B cell (primary cell): ENCODE results near the gene SYCE3. TPM values are rescaled to one million over a fixed set of nuclear protein-coding genes. Genes with fewer than 3 reads are reported as not detected.

Experiments
- ATAC-seq: fragments of 200-7000 bp; cut with Tn5 transposase; one replicate; pipeline ENCODE4 v1.10.0; 2021; ENCODE audit warnings: low read depth, mild to moderate bottlenecking, moderate number of reproducible peaks, moderate library complexity
- CTCF ChIA-PET: fragments of 350-600 bp; sonication (Branson Sonifier 250); formaldehyde crosslinking; loops from one replicate; lab custom pipeline; 2021; ENCODE audit warnings: antibody characterized with exemption, inconsistent platforms; lab: Charles Lee
- POLR2A ChIA-PET: fragments of 350-600 bp; sonication (Branson Sonifier 250); formaldehyde crosslinking; loops from one replicate; lab custom pipeline; 2021; ENCODE audit warnings: antibody characterized with exemption; lab: Charles Lee
- DNase-seq: peaks from one replicate; pipeline ENCODE4 v3.0.0; 2013
- H2AFZ ChIP-seq: 2 replicates; pipeline ENCODE4 v1.6.1; 2012; ENCODE audit warnings: mild to moderate bottlenecking, low read depth, low read length; ENCODE audit not compliant: insufficient read depth, poor library complexity, severe bottlenecking
- H3K27ac ChIP-seq, 2 donors: 1 replicate in 1 of 2; 2 replicates in 1 of 2; pipeline ENCODE4 v1.5.1; 2012 to 2013; ENCODE audit warnings: low read length in 2 of 2, mild to moderate bottlenecking in 2 of 2, moderate library complexity in 1 of 2
- H3K27me3 ChIP-seq, 4 experiments: fragments of 200-600 bp in 1 of 4; sonication (generic) in 1 of 4; replicated peaks in 1 of 4; 1 replicate in 2 of 4; 2 replicates in 2 of 4; pipeline versions ENCODE4 v1.6.1 to v1.7.0; 2013 to 2016; ENCODE audit warnings: low read length in 3 of 4, mild to moderate bottlenecking in 2 of 4, mixed read lengths in 1 of 4, moderate library complexity in 1 of 4; ENCODE audit not compliant: insufficient read depth in 4 of 4, control insufficient read depth in 3 of 4; ENCODE audit errors: control extremely low read depth in 1 of 4
- H3K36me3 ChIP-seq, 2 experiments: replicated peaks in 1 of 2; 1 replicate in 1 of 2; 2 replicates in 1 of 2; pipeline versions ENCODE4 v1.6.1 to v1.7.1; 2013; ENCODE audit warnings: low read length in 1 of 2; ENCODE audit not compliant: insufficient read depth in 2 of 2, control insufficient read depth in 1 of 2; ENCODE audit errors: control extremely low read depth in 1 of 2, extremely low read depth in 1 of 2
- H3K4me1 ChIP-seq, 2 donors: fragments of 200-600 bp in 1 of 2; sonication (generic) in 1 of 2; 1 replicate in 1 of 2; 2 replicates in 1 of 2; pipeline versions ENCODE4 v1.5.1 to v1.6.1; 2013 to 2017; ENCODE audit warnings: low read length in 2 of 2; ENCODE audit not compliant: control insufficient read depth in 2 of 2, insufficient read depth in 2 of 2
- H3K4me2 ChIP-seq: replicated peaks from 2 replicates; pipeline ENCODE3; 2012; ENCODE audit warnings: mild to moderate bottlenecking, low read depth, low read length; ENCODE audit not compliant: poor library complexity, severe bottlenecking
- H3K4me3 ChIP-seq, 5 experiments: fragments of 200-600 bp in 1 of 5; sonication (generic) in 1 of 5; 1 replicate in 3 of 5; 2 replicates in 2 of 5; pipeline versions ENCODE4 v1.5.1 to v1.7.0; 2011 to 2016; ENCODE audit warnings: low read length in 4 of 5, mild to moderate bottlenecking in 4 of 5, low read depth in 2 of 5, control low read depth in 1 of 5, moderate library complexity in 1 of 5; ENCODE audit not compliant: insufficient read depth in 1 of 5; ENCODE audit errors: control extremely low read depth in 1 of 5, extremely low read depth in 1 of 5
- H3K79me2 ChIP-seq: fragments of 200-600 bp; sonication (generic); one replicate; pipeline ENCODE4 v1.6.0; 2016; ENCODE audit warnings: low read length; ENCODE audit not compliant: control insufficient read depth, insufficient read depth
- H3K9ac ChIP-seq: fragments of 200-600 bp; sonication (generic); 2 replicates; pipeline ENCODE4 v1.6.1; 2017; ENCODE audit warnings: mild to moderate bottlenecking, low read length, moderate library complexity
- H3K9me3 ChIP-seq, 3 donors: one replicate each; pipeline versions ENCODE4 v1.6.1 to v1.7.1; 2013; ENCODE audit warnings: low read length in 2 of 3; ENCODE audit not compliant: control insufficient read depth in 2 of 3, insufficient read depth in 1 of 3; ENCODE audit errors: control extremely low read depth in 1 of 3
- H4K20me1 ChIP-seq: 2 replicates; pipeline ENCODE4 v1.6.0; 2012; ENCODE audit warnings: mild to moderate bottlenecking, low read length; ENCODE audit not compliant: insufficient read depth, control insufficient read depth, poor library complexity, severe bottlenecking
- H3K27ac Mint-ChIP-seq: one replicate; pipeline ENCODE4 v1.8.0; 2021; ENCODE audit warnings: mixed read lengths
- H3K27me3 Mint-ChIP-seq: one replicate; pipeline ENCODE4 v1.8.0; 2021; ENCODE audit warnings: mixed read lengths
- H3K4me1 Mint-ChIP-seq: one replicate; pipeline ENCODE4 v1.8.0; 2021; ENCODE audit warnings: mixed read lengths
- H3K4me3 Mint-ChIP-seq: one replicate; pipeline ENCODE4 v1.8.0; 2021; ENCODE audit warnings: mixed read lengths
- H3K9me3 Mint-ChIP-seq: one replicate; pipeline ENCODE4 v1.8.0; 2022; ENCODE audit warnings: mixed read lengths; ENCODE audit not compliant: insufficient read depth
- EZH2 ChIP-seq: IDR thresholded peaks from 2 replicates; pipeline ENCODE4 v1.6.1; 2012; ENCODE audit warnings: borderline replicate concordance, low read depth, mild to moderate bottlenecking, moderate library complexity, low read length; ENCODE audit not compliant: insufficient read depth, poor library complexity, severe bottlenecking
- WGBS: methylation state at CpG from one replicate; pipeline ENCODE4 v1.1.5; 2013; ENCODE audit warnings: missing lambda C conversion rate; ENCODE audit not compliant: insufficient coverage; 5-methylcytosine and 5-hydroxymethylcytosine counted together
- intact Hi-C: fragments of 100-400 bp; cut with micrococcal nuclease; formaldehyde crosslinking; loops from one replicate; pipeline ENCODE4 v1.10.0; 2022
- polyA plus RNA-seq: library from polyadenylated mRNA; depleted of rRNA; stranded (reverse); fragments of >200 nt; gene quantifications from 2 replicates; pipeline ENCODE4 v1.2.3, GENCODE V29; 2012
- total RNA-seq, 2 donors: library from RNA; stranded (reverse); fragments of 120-200 nt in 1 of 2; gene quantifications; 1 replicate in 1 of 2; 2 replicates in 1 of 2; pipeline versions ENCODE4 v1.2.3 to v1.2.4, GENCODE V29; 2013 to 2022
- TF ChIP-seq, protein P1 (sequence below): fragments of 200-600 bp; IDR thresholded peaks from one replicate; pipeline ENCODE4 v1.8.0; 2022; ENCODE audit warnings: antibody characterized with exemption, mild to moderate bottlenecking

Gene SYCE3
- total and polyA plus RNA-seq, 2 donors (not counting 1 experiment from before 2014, with no cell fraction given): not detected

DNA sequence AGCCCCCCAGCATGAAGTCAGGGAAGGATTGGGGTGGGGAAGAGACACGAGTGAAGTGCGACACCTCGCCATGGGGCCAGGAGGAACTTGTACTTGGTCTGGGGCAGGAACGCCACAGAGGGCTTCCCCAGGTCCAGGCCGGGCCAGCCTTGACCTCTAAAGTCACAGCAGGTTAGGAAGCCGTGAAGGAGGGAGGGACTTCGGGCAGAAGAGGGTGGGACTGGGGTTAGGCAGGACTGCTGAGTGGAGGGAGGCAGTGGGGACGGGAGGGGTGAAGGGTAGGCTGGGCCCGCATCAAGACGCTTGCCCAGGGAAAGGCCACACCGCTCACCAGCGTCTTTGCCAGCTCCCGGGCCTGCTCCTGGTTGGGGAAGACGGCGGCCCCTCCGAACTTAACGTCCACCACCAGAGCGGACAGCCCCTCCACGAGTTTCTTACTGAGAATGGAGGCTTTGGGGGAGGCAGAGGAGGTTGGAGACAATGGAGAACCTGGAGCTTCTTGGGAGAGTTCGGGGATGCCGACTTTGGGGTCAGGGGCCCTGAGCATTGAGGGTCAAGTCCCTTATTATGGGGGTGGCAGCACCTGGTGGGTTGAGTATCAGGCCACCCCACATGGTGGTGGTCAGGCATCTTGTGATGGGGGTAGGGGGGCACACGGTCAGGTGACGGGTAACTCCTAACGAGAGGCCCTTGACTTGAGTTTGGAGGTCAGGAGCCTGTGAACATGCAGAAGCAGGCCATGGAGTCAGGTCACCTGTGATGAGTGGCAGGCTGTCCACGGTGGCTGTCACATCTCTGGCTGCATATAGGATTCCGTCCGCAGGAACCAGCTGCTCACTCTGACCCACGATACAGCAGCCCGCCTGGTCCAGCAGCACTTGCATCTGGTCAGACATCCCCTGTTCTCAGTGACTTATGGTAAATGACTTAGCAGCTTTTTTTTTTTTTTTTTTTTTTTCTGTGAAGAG, 35.6 kb downstream of the SYCE3 start:
- ChIA-PET POLR2A (interaction anchor here (0.6 to 5.4 kb wide), 11 partner anchors 14 to 377 kb away, joined by 3 to 104 read pairs (median 4); partner anchors contain the start of genes KLHDC7B, LMF2, NCAPH2 and SYCE3), CTCF (interaction anchor here (0.7 to 5.5 kb wide), 10 partner anchors 12 to 285 kb away, joined by 3 to 81 read pairs (median 4); partner anchors contain the start of genes KLHDC7B and SYCE3)
- Mint-ChIP-seq H3K4me3 (peak overlapping the region; percentile 86), H3K27ac (peak overlapping the region; percentile 91), H3K9me3 (no peaks in the 10 kb centered on the region), H3K27me3 (no peaks in the 10 kb centered on the region), H3K4me1 (peaks cover 34% of the 10 kb centered on the region)
- H3K4me1 ChIP-seq: peaks cover 17 to 56% of the 10 kb centered on the region in 2 donors
- H3K27me3 ChIP-seq: no peaks in the 10 kb centered on the region
- ATAC-seq (no peak), DNase-seq (peak; percentile 73)
- peak overlapping the region; percentile 89 for H3K9ac ChIP-seq
- TF ChIP-seq, protein P1, sequence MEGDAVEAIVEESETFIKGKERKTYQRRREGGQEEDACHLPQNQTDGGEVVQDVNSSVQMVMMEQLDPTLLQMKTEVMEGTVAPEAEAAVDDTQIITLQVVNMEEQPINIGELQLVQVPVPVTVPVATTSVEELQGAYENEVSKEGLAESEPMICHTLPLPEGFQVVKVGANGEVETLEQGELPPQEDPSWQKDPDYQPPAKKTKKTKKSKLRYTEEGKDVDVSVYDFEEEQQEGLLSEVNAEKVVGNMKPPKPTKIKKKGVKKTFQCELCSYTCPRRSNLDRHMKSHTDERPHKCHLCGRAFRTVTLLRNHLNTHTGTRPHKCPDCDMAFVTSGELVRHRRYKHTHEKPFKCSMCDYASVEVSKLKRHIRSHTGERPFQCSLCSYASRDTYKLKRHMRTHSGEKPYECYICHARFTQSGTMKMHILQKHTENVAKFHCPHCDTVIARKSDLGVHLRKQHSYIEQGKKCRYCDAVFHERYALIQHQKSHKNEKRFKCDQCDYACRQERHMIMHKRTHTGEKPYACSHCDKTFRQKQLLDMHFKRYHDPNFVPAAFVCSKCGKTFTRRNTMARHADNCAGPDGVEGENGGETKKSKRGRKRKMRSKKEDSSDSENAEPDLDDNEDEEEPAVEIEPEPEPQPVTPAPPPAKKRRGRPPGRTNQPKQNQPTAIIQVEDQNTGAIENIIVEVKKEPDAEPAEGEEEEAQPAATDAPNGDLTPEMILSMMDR: no peak
- TF ChIP-seq EZH2: no peak
- peak overlapping the region; percentile 98 for H3K4me2 ChIP-seq
- 27% methylated on average over 27 of the region's 29 CpGs for WGBS
- intact Hi-C loops: loop anchor here (1.0 to 5.0 kb wide), 3 partner anchors 18 to 55 kb away; partner anchors contain the start of genes KLHDC7B and SYCE3
- peaks cover 0 to 9% (median 0%) of the 10 kb centered on the region in 3 donors for H3K9me3 ChIP-seq
- peak overlapping the region; percentile 78 for H2AFZ ChIP-seq
- peaks cover 27% of the 10 kb centered on the region for H4K20me1 ChIP-seq
- peaks cover 0 to 17% of the 10 kb centered on the region in 2 experiments for H3K36me3 ChIP-seq
- H3K79me2 ChIP-seq: peaks cover 39% of the 10 kb centered on the region
- H3K4me3 ChIP-seq: peak overlapping the region; percentile 14 to 76 (median 69)
- peak overlapping the region; percentile 83 to 90 for H3K27ac ChIP-seq
